Smooth muscle cell (in vitro differentiated cells): Measurements from ENCODE around the gene GRM4. TPM values are rescaled to one million over a fixed set of nuclear protein-coding genes. Genes with fewer than 3 reads are reported as not detected.

Experiments used
- DNase-seq: peaks from one replicate; lab custom pipeline; 2025; ENCODE audit not compliant: unreplicated experiment; lab: John Stamatoyannopoulos, UW
- H2AFZ ChIP-seq: fragments of 200-600 bp; sonication (generic); 2 replicates; pipeline ENCODE4 v1.6.0; 2016; ENCODE audit warnings: antibody characterized with exemption, low read depth, mild to moderate bottlenecking
- H3F3A ChIP-seq: fragments of 200-600 bp; sonication (generic); 2 replicates; pipeline ENCODE4 v1.6.0; 2017; ENCODE audit warnings: antibody characterized with exemption, low read depth
- H3K27ac ChIP-seq: fragments of 200-600 bp; sonication (generic); 2 replicates; pipeline ENCODE4 v1.5.1; 2016; ENCODE audit warnings: low read depth, mild to moderate bottlenecking
- H3K27me3 ChIP-seq: fragments of 200-600 bp; sonication (generic); 2 replicates; pipeline ENCODE4 v1.6.1; 2016; ENCODE audit warnings: low read depth, mild to moderate bottlenecking
- H3K36me3 ChIP-seq: fragments of 200-600 bp; sonication (generic); 2 replicates; pipeline ENCODE4 v1.5.1; 2016; ENCODE audit warnings: low read depth
- H3K4me1 ChIP-seq: fragments of 200-600 bp; sonication (generic); 2 replicates; pipeline ENCODE4 v1.5.1; 2016; ENCODE audit warnings: low read depth
- H3K4me2 ChIP-seq: fragments of 200-600 bp; sonication (generic); 2 replicates; pipeline ENCODE4 v1.6.0; 2016; ENCODE audit warnings: mild to moderate bottlenecking
- H3K4me3 ChIP-seq: fragments of 200-600 bp; sonication (generic); 2 replicates; pipeline ENCODE4 v1.5.1; 2016; ENCODE audit warnings: mild to moderate bottlenecking
- H3K79me2 ChIP-seq: fragments of 200-600 bp; sonication (generic); 2 replicates; pipeline ENCODE4 v1.6.0; 2016; ENCODE audit warnings: low read depth, mild to moderate bottlenecking
- H3K9ac ChIP-seq: fragments of 200-600 bp; sonication (generic); 2 replicates; pipeline ENCODE4 v1.6.0; 2016; ENCODE audit warnings: low read depth
- H3K9me3 ChIP-seq: fragments of 200-600 bp; sonication (generic); replicated peaks from 2 replicates; pipeline ENCODE4 v1.5.1; 2016; ENCODE audit warnings: low read depth
- H4K20me1 ChIP-seq: fragments of 200-600 bp; sonication (generic); 2 replicates; pipeline ENCODE4 v1.6.0; 2016; ENCODE audit warnings: low read depth
- WGBS: methylation state at CpG from one replicate; pipeline ENCODE4 v1.1.7; 2016; ENCODE audit warnings: low lambda C conversion rate; 5-methylcytosine and 5-hydroxymethylcytosine counted together
- polyA plus RNA-seq: library from polyadenylated mRNA; unstranded; fragments of >200 nt; fragmentation: Nextera tagmentation; extraction: Ambion mirVana; gene quantifications from 2 replicates; pipeline ENCODE4 v1.2.1, GENCODE V29; 2016
- total RNA-seq: library from RNA; depleted of rRNA; stranded (reverse); fragments of >200 nt; gene quantifications from 2 replicates; pipeline ENCODE4 v1.2.3, GENCODE V29; 2014
- TF ChIP-seq, protein P1 (sequence below): fragments of 200-600 bp; sonication (generic); IDR thresholded peaks from 2 replicates; pipeline ENCODE4 v1.5.1; 2017; ENCODE audit warnings: borderline replicate concordance, mild to moderate bottlenecking, antibody characterized with exemption; ENCODE audit not compliant: insufficient read depth, poor library complexity, severe bottlenecking

Gene GRM4
- total and polyA plus RNA-seq, 2 experiments from 2014 or later = 0.21 TPM; not detected in 1

DNA sequence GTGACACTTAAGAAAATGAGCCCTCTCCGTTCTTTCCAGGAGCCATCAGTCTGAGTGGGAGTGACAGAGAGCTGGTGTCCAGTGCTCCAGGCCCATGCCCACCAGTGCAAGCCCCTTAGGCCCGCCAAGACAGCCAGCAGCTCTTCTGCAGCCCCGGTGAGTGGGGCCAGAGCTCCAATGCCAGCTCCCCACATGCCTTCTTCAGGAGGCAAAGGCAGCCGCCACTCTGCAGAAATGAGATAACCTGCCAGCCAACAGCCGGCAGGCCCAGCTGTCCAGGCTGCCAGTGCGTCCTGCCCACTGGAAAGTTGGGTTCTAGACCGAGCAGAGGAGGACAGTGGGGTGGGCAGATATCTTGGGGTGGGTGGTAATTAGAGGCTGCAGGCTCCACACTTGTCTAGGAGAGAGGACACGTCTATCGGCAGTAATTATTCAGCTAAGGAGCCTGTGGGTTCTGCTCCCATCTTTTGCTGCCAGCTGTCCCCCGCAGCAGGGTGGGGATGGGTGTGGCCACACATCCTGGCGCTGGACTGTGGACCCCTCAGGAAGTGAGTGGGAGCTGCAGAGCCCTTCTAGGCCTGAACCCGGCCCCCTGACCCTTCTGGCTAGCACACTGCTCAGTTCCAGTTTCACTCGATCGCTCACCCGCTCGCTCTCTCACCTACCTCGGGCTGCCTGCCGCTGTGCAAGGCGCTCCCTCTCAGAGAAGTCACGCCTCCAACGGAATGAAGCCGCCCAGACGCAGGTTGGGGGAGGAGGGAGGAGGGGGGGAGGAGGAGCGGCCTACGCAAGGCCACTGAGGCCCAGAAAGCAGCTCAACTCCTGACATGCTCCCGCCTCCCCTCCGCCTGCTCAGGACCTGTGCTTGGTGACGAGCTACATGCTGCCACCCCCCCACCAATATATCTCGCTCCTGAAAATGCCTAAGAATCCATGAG lies 3.6 kb downstream of the GRM4 start:
- H3K27ac ChIP-seq = no peak overlapping the region
- no peaks in the 10 kb centered on the region for H3K9me3 ChIP-seq
- H3K27me3 ChIP-seq = peaks cover 96% of the 10 kb centered on the region
- H3K4me1 ChIP-seq = peaks cover 10% of the 10 kb centered on the region
- no peak overlapping the region for H3K4me3 ChIP-seq
- H3K36me3 ChIP-seq = no peaks in the 10 kb centered on the region
- TF ChIP-seq, protein P1, sequence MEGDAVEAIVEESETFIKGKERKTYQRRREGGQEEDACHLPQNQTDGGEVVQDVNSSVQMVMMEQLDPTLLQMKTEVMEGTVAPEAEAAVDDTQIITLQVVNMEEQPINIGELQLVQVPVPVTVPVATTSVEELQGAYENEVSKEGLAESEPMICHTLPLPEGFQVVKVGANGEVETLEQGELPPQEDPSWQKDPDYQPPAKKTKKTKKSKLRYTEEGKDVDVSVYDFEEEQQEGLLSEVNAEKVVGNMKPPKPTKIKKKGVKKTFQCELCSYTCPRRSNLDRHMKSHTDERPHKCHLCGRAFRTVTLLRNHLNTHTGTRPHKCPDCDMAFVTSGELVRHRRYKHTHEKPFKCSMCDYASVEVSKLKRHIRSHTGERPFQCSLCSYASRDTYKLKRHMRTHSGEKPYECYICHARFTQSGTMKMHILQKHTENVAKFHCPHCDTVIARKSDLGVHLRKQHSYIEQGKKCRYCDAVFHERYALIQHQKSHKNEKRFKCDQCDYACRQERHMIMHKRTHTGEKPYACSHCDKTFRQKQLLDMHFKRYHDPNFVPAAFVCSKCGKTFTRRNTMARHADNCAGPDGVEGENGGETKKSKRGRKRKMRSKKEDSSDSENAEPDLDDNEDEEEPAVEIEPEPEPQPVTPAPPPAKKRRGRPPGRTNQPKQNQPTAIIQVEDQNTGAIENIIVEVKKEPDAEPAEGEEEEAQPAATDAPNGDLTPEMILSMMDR = no peak
- no peak overlapping the region for H3K9ac ChIP-seq
- WGBS = 40% methylated on average over 29 of the region's 29 CpGs
- H4K20me1 ChIP-seq = no peaks in the 10 kb centered on the region
- no peak for DNase-seq
- no peaks in the 10 kb centered on the region for H3F3A ChIP-seq
- no peaks in the 10 kb centered on the region for H3K79me2 ChIP-seq
- no peak overlapping the region for H2AFZ ChIP-seq
- H3K4me2 ChIP-seq = no peak overlapping the region

DNA sequence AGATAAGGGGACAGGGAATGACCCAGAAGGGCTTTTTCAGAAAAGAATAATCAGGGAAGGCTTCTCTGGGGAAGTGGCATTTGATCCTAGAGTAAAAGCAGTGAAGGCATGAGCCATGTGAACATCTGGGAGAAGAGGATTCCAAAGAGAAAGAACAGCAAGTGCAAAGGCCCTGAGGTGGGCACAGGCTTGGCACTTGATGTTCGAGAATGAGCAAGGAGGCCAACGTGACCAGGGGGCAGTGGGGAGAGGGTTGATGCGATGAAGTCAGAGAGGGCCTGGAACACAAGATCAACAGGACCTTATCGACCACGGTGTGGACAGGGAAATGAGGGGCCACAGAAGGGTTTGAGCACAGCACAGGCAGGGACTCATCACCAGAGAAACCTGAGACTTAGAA lies 5.8 kb downstream of the GRM4 start:
- no peak for DNase-seq
- Histone ChIP-seq H3K9ac (no peak overlapping the region), H3K4me1 (peaks cover 10% of the 10 kb centered on the region), H3K36me3 (no peaks in the 10 kb centered on the region), H3K4me3 (no peak overlapping the region), H3K9me3 (no peaks in the 10 kb centered on the region), H3K4me2 (no peak overlapping the region), H4K20me1 (no peaks in the 10 kb centered on the region), H2AFZ (no peak overlapping the region), H3K27me3 (peaks cover 78% of the 10 kb centered on the region), H3K79me2 (no peaks in the 10 kb centered on the region), H3K27ac (no peak overlapping the region), H3F3A (no peaks in the 10 kb centered on the region)
- 90% methylated on average over 5 of the region's 5 CpGs for WGBS
- TF ChIP-seq, protein P1 = no peak

DNA sequence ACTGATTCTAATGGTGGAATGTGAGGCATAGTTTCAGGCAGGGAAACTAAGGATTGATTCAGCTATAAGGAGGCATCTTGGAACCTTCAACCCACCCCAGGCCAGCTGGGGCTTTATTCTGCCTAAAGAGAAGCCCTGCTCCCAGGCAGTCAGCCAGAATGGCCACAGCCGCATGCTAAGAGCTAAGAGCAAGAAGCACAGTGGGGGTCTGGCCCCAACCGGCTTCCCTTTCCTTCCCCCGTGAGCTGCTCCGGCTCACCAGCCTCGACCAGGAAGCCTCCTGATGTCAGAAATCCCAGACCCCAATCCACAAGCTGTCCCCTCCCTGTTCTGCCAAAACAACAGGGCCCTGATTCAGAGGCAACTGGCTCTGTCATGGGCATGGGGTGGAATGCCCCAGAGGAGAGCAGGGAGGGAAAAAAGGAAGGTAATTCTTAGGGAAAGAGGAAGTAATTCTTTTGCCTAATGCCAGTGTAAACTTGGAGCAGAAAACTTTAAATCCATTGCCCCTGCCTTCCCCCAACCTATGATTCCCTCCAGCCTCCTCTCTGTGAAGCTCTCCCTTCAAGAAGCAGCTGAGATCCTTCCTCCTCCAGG lies 6.9 kb downstream of the GRM4 start:
- H3F3A ChIP-seq = no peaks in the 10 kb centered on the region
- TF ChIP-seq, protein P1 = no peak
- 45% methylated on average over 5 of the region's 5 CpGs for WGBS

More for the DNA sequence above, 6.9 kb downstream of the GRM4 start:
- H3K4me1 ChIP-seq = peaks cover 3% of the 10 kb centered on the region
- no peak for DNase-seq
- no peak overlapping the region for H3K4me3 ChIP-seq
- H2AFZ ChIP-seq = no peak overlapping the region
- H3K36me3 ChIP-seq = no peaks in the 10 kb centered on the region
- H3K79me2 ChIP-seq = no peaks in the 10 kb centered on the region
- H3K9ac ChIP-seq = no peak overlapping the region
- no peaks in the 10 kb centered on the region for H4K20me1 ChIP-seq
- no peak overlapping the region for H3K27ac ChIP-seq
- peaks cover 67% of the 10 kb centered on the region for H3K27me3 ChIP-seq
- no peaks in the 10 kb centered on the region for H3K9me3 ChIP-seq
- no peak overlapping the region for H3K4me2 ChIP-seq
